Suprapubic skin (tissue), 4 donors: Measurements from ENCODE around the gene PRKAG2.

ENCODE experiments used
- CTCF ChIP-seq, 2 donors: fragments of 200-600 bp in 1 of 2; fragments of 450-650 bp in 1 of 2; sonication (generic) in 1 of 2; IDR thresholded peaks; one replicate each; pipeline ENCODE4 v1.5.1; 2016 to 2019; ENCODE audit warnings: antibody characterized with exemption in 2 of 2, mild to moderate bottlenecking in 1 of 2, moderate library complexity in 1 of 2
- POLR2A ChIP-seq, 2 donors: fragments of 450-650 bp; IDR thresholded peaks; one replicate each; pipeline ENCODE4 v1.6.1; 2017; ENCODE audit warnings: antibody characterized with exemption in 2 of 2, mild to moderate bottlenecking in 2 of 2, moderate library complexity in 2 of 2
- POLR2AphosphoS5 ChIP-seq, 3 donors: sonication (generic); formaldehyde crosslinking; IDR thresholded peaks; one replicate each; pipeline ENCODE4 v1.6.1; 2017; ENCODE audit warnings: antibody characterized with exemption in 3 of 3

GRCh38 chr7:151634643-151635042, 242.3 kb downstream of the PRKAG2 start:
- TF ChIP-seq POLR2AphosphoS5 (IDR thresholded peaks at IDR 0.05): no peak
- no peak for TF ChIP-seq CTCF (IDR thresholded peaks at IDR 0.05)
- no peak for TF ChIP-seq POLR2A (IDR thresholded peaks at IDR 0.05)
